Effector memory CD4-positive, alpha-beta T cell (primary cell): ENCODE results near the gene OBSCN.

Source experiments
- DNase-seq, 3 donors: peaks; one replicate each; pipeline ENCODE4 v3.0.0-alpha.2; 2020
- H3K27ac ChIP-seq: 2 replicates; pipeline ENCODE4 v1.7.0; 2013; ENCODE audit warnings: mild to moderate bottlenecking, low read length, moderate library complexity; ENCODE audit not compliant: insufficient read depth, poor library complexity, severe bottlenecking
- H3K27me3 ChIP-seq: replicated peaks from 2 replicates; pipeline ENCODE4 v1.7.0; 2013; ENCODE audit warnings: mild to moderate bottlenecking, low read length; ENCODE audit not compliant: insufficient read depth, control insufficient read depth, poor library complexity, severe bottlenecking
- H3K36me3 ChIP-seq: 2 replicates; pipeline ENCODE4 v1.7.0; 2013; ENCODE audit warnings: mild to moderate bottlenecking, low read length, moderate library complexity; ENCODE audit not compliant: control insufficient read depth, insufficient read depth
- H3K4me1 ChIP-seq: 2 replicates; pipeline ENCODE4 v1.7.0; 2013; ENCODE audit warnings: low read length, mild to moderate bottlenecking; ENCODE audit not compliant: control insufficient read depth, insufficient read depth, poor library complexity, severe bottlenecking
- H3K4me3 ChIP-seq: 2 replicates; pipeline ENCODE4 v1.7.0; 2013; ENCODE audit warnings: low read length, low read depth, mild to moderate bottlenecking; ENCODE audit not compliant: insufficient read depth, poor library complexity, severe bottlenecking
- H3K9me3 ChIP-seq: 2 replicates; pipeline ENCODE4 v1.7.0; 2013; ENCODE audit warnings: mild to moderate bottlenecking, low read length, moderate library complexity; ENCODE audit not compliant: control insufficient read depth

The OBSCN gene

DNA sequence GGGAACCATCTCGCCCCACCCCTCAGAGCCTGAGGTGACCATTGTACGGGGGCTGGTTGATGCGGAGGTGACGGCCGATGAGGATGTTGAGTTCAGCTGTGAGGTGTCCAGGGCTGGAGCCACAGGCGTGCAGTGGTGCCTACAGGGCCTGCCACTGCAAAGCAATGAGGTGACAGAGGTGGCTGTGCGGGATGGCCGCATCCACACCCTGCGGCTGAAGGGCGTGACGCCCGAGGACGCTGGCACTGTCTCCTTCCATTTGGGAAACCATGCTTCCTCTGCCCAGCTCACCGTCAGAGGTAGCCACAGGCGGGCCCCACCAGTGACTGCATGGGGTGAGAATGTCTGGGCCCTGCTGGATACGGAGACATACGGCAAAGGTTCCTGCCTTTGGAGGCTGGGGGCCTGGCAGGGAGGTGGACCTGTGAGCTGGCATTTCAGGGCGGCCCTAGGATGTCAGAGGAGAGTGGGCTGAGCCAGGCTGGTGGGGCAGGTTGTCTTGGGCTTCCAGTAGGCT, 100.3 kb downstream of the OBSCN start:
- no peaks in the 10 kb centered on the region for H3K9me3 ChIP-seq

DNA sequence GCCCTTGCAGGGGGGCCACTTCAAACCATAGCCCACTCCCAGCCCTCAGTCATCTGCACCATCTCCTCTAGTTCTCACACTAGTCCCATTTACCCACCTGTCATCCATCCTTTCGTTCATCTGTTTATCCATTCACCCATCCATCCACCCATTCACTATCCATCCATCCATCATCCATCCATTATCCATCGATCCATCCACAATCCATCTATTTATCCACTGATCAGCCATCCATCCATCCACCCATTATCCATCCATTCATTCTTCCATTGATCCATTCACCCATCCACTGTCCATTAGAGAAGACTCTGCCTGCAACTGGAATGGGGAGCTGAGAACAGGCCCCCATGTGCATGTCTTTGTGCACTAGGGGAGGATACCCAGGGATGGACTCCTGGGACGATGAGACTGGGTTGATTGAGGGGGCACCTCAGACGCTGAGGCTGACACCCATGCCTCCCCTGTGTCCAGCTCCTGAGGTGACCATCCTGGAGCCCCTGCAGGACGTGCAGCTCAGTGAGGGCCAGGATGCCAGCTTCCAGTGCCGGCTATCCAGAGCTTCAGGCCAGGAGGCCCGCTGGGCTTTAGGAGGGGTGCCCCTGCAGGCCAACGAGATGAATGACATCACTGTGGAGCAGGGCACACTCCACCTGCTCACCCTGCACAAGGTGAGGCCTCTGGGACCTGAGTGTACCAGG, 100.9 kb downstream of the OBSCN start:
- H3K36me3 ChIP-seq = no peaks in the 10 kb centered on the region
- no peak overlapping the region for H3K4me3 ChIP-seq
- H3K9me3 ChIP-seq = no peaks in the 10 kb centered on the region
- no peaks in the 10 kb centered on the region for H3K27me3 ChIP-seq
- DNase-seq = no peak
- no peak overlapping the region for H3K27ac ChIP-seq
- no peaks in the 10 kb centered on the region for H3K4me1 ChIP-seq

More for the DNA sequence above, 100.3 kb downstream of the OBSCN start:
- Histone ChIP-seq H3K27me3 (no peaks in the 10 kb centered on the region), H3K36me3 (no peaks in the 10 kb centered on the region), H3K4me1 (no peaks in the 10 kb centered on the region), H3K27ac (no peak overlapping the region), H3K4me3 (no peak overlapping the region)
- DNase-seq = no peak

DNA sequence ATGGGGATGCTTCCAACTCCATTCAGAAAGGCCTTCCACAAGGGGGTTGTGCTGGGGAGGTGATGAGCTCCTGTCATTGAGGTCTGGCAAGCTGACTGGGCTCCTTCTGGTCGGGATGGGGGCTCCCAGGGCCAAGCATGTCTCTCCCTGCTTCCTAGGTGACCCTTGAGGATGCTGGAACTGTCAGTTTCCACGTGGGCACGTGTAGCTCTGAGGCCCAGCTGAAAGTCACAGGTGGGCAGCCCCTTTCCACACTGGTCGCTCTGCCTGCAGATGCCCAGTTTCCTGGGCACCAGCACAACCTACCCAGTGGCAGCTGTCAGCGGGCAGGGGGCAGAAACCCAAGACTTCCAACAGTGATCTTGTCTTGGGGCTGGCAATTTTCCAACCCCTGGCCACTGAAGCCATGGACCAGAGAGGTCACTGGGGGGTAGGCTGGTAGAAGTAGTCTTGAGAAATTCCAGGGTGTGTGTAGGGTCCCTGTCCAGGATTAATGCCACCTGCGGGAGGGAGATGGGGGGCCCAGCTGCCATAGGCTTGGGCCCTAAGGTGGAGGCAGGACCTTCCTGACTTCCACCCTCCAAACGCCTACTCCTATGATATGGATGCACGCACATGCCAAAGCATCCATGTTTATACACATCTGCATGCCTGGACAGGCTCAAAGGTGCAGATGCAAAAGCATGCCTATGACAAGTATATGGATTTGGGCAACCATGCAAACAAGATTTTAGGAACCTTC, 101.7 kb downstream of the OBSCN start:
- no peaks in the 10 kb centered on the region for H3K27me3 ChIP-seq
- no peak overlapping the region for H3K4me3 ChIP-seq
- H3K36me3 ChIP-seq = no peaks in the 10 kb centered on the region
- H3K4me1 ChIP-seq = no peaks in the 10 kb centered on the region
- no peaks in the 10 kb centered on the region for H3K9me3 ChIP-seq
- no peak for DNase-seq
- no peak overlapping the region for H3K27ac ChIP-seq

DNA sequence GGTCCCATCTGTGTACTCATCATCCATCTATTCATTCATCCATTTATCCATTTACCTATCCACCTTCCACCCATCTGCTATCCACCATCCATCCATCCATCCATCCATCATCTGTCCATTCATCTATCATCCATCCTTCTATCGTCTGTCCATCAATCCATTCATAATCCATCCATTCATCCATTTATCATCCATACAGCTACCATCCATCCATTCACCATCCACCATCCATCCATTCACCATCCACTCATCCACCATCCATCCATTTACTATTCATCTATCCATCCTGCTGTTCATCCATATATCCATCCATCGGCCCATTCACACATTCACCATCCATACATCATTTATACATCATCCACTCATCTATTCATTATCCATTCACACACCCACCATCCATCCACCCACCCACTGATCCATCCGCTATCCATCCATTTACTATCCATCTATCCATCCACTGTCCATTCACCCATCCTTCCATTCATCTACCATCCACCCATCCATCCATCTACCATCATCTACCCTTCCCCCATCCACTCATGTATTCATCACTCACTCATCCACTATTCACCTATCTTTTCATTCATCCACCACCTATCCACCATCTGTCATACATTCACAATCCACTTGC, 102.4 kb downstream of the OBSCN start:
- DNase-seq = no peak
- Histone ChIP-seq H3K27me3 (no peaks in the 10 kb centered on the region), H3K4me3 (no peak overlapping the region)

DNA sequence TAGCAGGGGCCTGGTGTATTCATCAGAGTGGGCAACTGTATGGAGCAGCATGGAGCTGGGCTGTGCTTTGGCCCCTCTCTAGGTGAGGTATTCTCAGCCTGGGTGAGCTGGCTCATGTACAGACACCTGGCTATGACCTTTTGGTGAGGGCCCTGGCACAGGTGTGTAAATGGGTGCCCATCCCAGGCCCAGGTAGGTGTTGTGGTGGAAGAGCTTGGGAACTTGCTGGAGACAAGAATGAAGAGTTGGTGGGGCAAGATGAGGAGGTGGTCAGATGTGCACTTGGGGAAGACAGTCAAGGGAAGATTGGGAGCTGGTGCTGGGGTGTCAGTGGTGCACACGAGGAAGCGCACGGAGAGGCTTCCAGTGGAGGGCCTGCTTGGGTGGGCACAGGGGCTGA, 103.2 kb downstream of the OBSCN start:
- no peak overlapping the region for H3K4me3 ChIP-seq
- no peak for DNase-seq
- H3K9me3 ChIP-seq = no peaks in the 10 kb centered on the region
- H3K36me3 ChIP-seq = no peaks in the 10 kb centered on the region
- H3K4me1 ChIP-seq = no peaks in the 10 kb centered on the region
- H3K27me3 ChIP-seq = no peaks in the 10 kb centered on the region
- H3K27ac ChIP-seq = no peak overlapping the region

More for the DNA sequence above, 102.4 kb downstream of the OBSCN start:
- no peaks in the 10 kb centered on the region for H3K36me3 ChIP-seq
- H3K4me1 ChIP-seq = no peaks in the 10 kb centered on the region
- no peak overlapping the region for H3K27ac ChIP-seq
- H3K9me3 ChIP-seq = no peaks in the 10 kb centered on the region

DNA sequence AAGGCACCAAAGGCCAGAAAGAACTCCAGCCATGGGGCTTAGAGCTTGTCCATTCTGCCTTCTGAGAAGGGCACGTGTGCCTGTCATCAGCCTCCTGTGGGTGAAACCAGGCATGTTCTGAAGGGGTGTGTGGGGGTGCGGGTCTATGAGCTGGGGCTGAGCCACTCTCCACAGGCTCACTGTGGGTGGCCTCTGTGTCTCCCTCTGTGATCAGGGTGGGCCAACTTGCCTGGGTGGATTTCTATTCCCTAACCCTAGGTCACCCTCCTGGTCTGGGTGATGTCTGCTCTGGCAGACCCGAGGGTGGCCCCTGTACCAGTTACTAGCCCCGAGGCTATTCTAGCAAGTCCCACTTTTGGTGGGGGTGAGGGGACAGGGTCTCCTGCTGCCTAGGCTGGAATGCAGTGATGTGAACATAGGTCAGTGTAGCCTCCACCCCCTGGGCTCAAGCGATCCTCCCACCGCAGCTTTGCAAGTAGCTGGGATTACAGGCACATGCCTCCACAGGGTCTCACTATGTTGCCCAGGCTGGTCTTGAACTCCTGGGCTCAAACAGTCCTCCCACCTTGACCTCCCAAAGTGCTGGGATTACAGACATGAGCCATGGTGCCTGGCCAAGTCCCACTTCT, 104.4 kb downstream of the OBSCN start:
- H3K9me3 ChIP-seq = no peaks in the 10 kb centered on the region
- H3K27ac ChIP-seq = no peak overlapping the region
- H3K27me3 ChIP-seq = no peaks in the 10 kb centered on the region
- H3K4me3 ChIP-seq = no peak overlapping the region
- H3K36me3 ChIP-seq = no peaks in the 10 kb centered on the region
- no peaks in the 10 kb centered on the region for H3K4me1 ChIP-seq
- no peak for DNase-seq

DNA sequence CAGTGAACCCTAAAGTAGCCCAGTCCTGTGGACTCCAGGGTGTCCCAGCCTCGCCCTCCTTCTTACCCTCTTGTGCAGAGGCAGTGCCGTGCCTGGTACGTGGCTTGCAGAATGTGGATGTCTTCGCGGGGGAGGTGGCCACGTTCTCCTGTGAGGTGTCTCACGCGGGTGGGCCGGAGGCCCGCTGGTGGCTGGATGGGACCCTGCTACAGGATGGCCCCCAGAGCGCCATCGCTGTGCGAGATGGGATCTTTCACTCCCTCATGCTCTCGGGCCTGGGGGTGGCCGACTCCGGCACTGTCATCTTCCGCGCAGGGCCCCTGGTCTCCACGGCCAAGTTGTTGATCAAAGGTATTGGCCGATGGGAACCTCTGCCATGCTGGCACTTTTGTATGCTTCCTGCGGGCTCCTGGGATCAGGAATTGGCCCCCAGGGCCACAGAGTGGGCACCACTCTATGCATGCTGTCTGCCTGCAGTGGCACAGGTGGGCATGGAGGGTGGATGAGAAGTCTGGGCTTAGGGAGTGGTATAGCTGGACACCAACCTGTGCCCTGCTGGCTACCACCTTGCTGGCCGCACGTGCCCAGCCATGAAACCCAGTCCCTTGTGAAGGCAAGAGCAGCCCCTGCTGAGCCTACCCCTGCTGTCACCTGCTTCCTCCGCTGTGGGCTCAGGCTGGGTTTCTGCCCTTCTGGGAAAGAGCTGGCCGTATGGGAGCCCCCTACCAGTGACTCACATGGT, 105.9 kb downstream of the OBSCN start:
- H3K27me3 ChIP-seq = no peaks in the 10 kb centered on the region
- H3K4me1 ChIP-seq = no peaks in the 10 kb centered on the region
- H3K36me3 ChIP-seq = no peaks in the 10 kb centered on the region
- H3K4me3 ChIP-seq = no peak overlapping the region
- no peaks in the 10 kb centered on the region for H3K9me3 ChIP-seq
- DNase-seq = no peak
- H3K27ac ChIP-seq = no peak overlapping the region

DNA sequence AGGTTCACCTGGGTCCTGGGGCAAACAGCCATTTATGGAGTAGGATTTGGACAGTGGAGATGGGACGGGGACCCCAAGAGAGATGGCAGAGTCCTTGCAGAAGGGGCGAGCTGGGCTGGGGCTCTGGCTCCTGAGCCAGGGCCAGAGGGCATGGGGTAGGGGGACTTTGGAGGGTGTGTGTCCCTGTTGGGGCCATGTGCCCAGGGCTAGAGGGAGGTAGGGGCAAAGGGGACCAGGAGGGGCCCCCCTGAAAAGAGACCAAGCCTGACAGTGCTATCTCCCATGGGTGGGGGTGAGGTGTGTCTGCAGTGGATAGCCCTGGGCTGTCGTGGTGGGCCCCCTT, 106.4 kb downstream of the OBSCN start:
- DNase-seq = no peak
- Histone ChIP-seq H3K9me3 (no peaks in the 10 kb centered on the region), H3K27me3 (no peaks in the 10 kb centered on the region), H3K27ac (no peak overlapping the region), H3K4me3 (no peak overlapping the region), H3K4me1 (no peaks in the 10 kb centered on the region), H3K36me3 (peaks cover 4% of the 10 kb centered on the region)

DNA sequence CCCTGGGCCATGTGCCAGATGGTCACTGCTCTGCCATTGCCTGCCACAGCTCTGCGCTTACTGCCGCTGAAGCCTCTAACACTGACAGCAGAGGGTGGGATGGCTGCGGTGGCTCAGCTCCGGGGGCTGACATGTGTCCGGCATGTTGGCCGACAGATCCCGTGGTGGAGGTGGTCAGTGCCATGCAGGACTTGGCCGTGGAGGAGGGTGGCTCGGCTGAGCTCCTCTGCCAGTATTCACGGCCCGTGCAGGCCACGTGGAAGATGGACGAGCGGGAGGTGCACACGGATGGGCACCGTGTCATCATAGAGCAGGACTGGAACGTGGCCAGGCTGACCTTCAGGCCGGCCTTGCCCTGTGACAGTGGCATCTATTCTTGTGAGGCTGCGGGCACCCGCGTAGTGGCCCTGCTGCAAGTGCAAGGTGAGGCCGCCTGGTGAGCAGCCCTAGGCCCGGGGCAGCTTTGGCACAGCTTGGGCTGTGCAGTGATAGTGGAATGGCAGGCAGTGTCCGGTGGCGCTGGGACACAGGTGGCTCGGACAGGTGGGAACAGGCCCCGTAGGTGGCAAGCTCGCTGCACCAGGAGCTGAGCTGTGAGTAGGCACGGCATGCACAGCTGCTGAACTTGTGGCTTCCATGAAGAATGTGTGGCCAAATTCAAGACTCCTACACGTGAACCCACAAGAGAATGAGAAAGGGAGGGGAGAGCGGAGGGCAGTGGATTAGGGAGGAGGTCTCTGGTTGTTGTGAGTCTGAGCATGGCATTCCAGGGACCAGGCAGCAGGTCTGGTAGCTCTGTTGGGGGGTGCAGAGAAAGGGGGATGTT, 107.0 kb downstream of the OBSCN start:
- Histone ChIP-seq H3K27ac (no peak overlapping the region), H3K4me3 (no peak overlapping the region), H3K36me3 (peaks cover 9% of the 10 kb centered on the region), H3K9me3 (no peaks in the 10 kb centered on the region), H3K27me3 (no peaks in the 10 kb centered on the region), H3K4me1 (no peaks in the 10 kb centered on the region)
- no peak for DNase-seq
